ENCODE data around the gene DUOX1.

The DUOX1 gene

GRCh38 chr15:45122719-45123118 is 7.1 kb upstream of the DUOX1 start:
- no peak for TF ChIP-seq CTCF (IDR thresholded peaks at IDR 0.05)
- no peak for DNase-seq (ENCODE audit: low spot score)

GRCh38 chr15:45123397-45123796 is 6.4 kb upstream of the DUOX1 start:
- TF ChIP-seq CTCF (IDR thresholded peaks at IDR 0.05) = no peak
- Histone ChIP-seq H3K27ac (no peak overlapping the region), H3K4me3 (no peak overlapping the region)

More at GRCh38 chr15:45122719-45123118, 7.1 kb upstream of the DUOX1 start:
- no peak overlapping the region for H3K27ac ChIP-seq
- H3K4me3 ChIP-seq = no peak overlapping the region

GRCh38 chr15:45126535-45127158 is 3.1 kb upstream of the DUOX1 start:
- DNase-seq (ENCODE audit: low spot score) = no peak
- no peak for TF ChIP-seq CTCF (IDR thresholded peaks at IDR 0.05)
- Histone ChIP-seq H3K4me3 (no peak overlapping the region), H3K27ac (no peak overlapping the region)

More at GRCh38 chr15:45123397-45123796, 6.4 kb upstream of the DUOX1 start:
- no peak for DNase-seq (ENCODE audit: low spot score)

- peak overlapping the region; percentile 63 for H3K4me3 ChIP-seq
- H3K27ac ChIP-seq = no peak overlapping the region
- no peak for DNase-seq (ENCODE audit: low spot score)
- TF ChIP-seq CTCF (IDR thresholded peaks at IDR 0.05) = no peak
Observed at GRCh38 chr15:45128971-45129639, 689 bp upstream of the DUOX1 start.

GRCh38 chr15:45130291-45131000 is 652 bp downstream of the DUOX1 start:
- H3K27ac ChIP-seq = no peak overlapping the region
- no peak for TF ChIP-seq CTCF (IDR thresholded peaks at IDR 0.05)
- H3K4me3 ChIP-seq = peak overlapping the region; percentile 63
- no peak for DNase-seq (ENCODE audit: low spot score)

GRCh38 chr15:45131510-45131909 is 1.7 kb downstream of the DUOX1 start:
- TF ChIP-seq CTCF (IDR thresholded peaks at IDR 0.05) = no peak
- no peak for DNase-seq (ENCODE audit: low spot score)
- H3K4me3 ChIP-seq = no peak overlapping the region
- H3K27ac ChIP-seq = no peak overlapping the region

Measured in coronary artery (tissue), 2 donors.